ENCODE measurements around the gene PLEKHA7. TPM values are rescaled to one million over a fixed set of nuclear protein-coding genes. Genes with fewer than 3 reads are reported as not detected.
"Not testable (repeated sequence)": the region's sequence is repeated elsewhere in the genome, so short reads cannot be mapped to it uniquely, and the experiment has no call there.

The PLEKHA7 gene
- total RNA-seq, 1 experiment from 2014 or later: 13.0 TPM

DNA sequence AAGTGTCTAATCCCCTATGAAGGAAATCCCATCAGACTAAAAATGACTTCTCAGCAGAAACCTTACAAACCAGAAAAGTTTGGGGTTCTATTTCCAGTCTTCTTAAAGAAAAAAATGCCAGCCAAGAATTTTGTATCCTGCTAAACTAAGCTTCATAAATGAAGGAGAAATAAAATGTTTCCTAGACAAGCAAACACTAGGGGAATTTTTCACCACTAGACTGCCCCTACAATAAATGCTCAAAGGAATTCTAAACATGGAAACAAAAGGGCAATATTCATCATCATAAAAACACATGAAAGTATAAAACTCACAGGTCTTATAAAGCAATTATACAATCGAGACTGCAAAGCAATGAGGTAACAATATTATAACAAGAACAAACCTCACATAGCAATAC is 124.3 kb downstream of the PLEKHA7 start:
- DNase-seq (ENCODE audit: low spot score) (no peak), ATAC-seq (no peak)
- Mint-ChIP-seq H3K9me3 (peaks cover 21% of the 10 kb centered on the region), H3K27ac (no peak overlapping the region), H3K4me3 (no peak overlapping the region), H3K4me1 (peaks cover 17% of the 10 kb centered on the region), H3K36me3 (peaks cover 21% of the 10 kb centered on the region), H3K27me3 (ENCODE audit: low read depth) (peaks cover 9% of the 10 kb centered on the region)
- TF ChIP-seq, protein P1, sequence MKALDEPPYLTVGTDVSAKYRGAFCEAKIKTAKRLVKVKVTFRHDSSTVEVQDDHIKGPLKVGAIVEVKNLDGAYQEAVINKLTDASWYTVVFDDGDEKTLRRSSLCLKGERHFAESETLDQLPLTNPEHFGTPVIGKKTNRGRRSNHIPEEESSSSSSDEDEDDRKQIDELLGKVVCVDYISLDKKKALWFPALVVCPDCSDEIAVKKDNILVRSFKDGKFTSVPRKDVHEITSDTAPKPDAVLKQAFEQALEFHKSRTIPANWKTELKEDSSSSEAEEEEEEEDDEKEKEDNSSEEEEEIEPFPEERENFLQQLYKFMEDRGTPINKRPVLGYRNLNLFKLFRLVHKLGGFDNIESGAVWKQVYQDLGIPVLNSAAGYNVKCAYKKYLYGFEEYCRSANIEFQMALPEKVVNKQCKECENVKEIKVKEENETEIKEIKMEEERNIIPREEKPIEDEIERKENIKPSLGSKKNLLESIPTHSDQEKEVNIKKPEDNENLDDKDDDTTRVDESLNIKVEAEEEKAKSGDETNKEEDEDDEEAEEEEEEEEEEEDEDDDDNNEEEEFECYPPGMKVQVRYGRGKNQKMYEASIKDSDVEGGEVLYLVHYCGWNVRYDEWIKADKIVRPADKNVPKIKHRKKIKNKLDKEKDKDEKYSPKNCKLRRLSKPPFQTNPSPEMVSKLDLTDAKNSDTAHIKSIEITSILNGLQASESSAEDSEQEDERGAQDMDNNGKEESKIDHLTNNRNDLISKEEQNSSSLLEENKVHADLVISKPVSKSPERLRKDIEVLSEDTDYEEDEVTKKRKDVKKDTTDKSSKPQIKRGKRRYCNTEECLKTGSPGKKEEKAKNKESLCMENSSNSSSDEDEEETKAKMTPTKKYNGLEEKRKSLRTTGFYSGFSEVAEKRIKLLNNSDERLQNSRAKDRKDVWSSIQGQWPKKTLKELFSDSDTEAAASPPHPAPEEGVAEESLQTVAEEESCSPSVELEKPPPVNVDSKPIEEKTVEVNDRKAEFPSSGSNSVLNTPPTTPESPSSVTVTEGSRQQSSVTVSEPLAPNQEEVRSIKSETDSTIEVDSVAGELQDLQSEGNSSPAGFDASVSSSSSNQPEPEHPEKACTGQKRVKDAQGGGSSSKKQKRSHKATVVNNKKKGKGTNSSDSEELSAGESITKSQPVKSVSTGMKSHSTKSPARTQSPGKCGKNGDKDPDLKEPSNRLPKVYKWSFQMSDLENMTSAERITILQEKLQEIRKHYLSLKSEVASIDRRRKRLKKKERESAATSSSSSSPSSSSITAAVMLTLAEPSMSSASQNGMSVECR (CRISPR knock-in tag; IDR thresholded peaks at IDR 0.05; ENCODE audit: borderline replicate concordance): no peak
- no peak for TF ChIP-seq GRHL2 (CRISPR knock-in tag; IDR thresholded peaks at IDR 0.05; ENCODE audit: insufficient replicate concordance, severe bottlenecking)
- TF ChIP-seq, protein P2, sequence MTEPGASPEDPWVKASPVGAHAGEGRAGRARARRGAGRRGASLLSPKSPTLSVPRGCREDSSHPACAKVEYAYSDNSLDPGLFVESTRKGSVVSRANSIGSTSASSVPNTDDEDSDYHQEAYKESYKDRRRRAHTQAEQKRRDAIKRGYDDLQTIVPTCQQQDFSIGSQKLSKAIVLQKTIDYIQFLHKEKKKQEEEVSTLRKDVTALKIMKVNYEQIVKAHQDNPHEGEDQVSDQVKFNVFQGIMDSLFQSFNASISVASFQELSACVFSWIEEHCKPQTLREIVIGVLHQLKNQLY (CRISPR knock-in tag; IDR thresholded peaks at IDR 0.05): no peak
- TF ChIP-seq EMX1 (CRISPR knock-in tag; IDR thresholded peaks at IDR 0.05): no peak
- TF ChIP-seq HMGA2 (CRISPR knock-in tag; IDR thresholded peaks at IDR 0.05): no peak
- no peak for TF ChIP-seq ESRRA (CRISPR knock-in tag; IDR thresholded peaks at IDR 0.05; ENCODE audit: borderline replicate concordance)
- TF ChIP-seq, protein P3, sequence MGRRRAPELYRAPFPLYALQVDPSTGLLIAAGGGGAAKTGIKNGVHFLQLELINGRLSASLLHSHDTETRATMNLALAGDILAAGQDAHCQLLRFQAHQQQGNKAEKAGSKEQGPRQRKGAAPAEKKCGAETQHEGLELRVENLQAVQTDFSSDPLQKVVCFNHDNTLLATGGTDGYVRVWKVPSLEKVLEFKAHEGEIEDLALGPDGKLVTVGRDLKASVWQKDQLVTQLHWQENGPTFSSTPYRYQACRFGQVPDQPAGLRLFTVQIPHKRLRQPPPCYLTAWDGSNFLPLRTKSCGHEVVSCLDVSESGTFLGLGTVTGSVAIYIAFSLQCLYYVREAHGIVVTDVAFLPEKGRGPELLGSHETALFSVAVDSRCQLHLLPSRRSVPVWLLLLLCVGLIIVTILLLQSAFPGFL (CRISPR knock-in tag; IDR thresholded peaks at IDR 0.05; ENCODE audit: borderline replicate concordance): no peak
- TF ChIP-seq ZNF317 (CRISPR knock-in tag; IDR thresholded peaks at IDR 0.05; ENCODE audit: borderline replicate concordance, low read depth): no peak
- TF ChIP-seq, protein P4, sequence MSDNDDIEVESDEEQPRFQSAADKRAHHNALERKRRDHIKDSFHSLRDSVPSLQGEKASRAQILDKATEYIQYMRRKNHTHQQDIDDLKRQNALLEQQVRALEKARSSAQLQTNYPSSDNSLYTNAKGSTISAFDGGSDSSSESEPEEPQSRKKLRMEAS (CRISPR knock-in tag; IDR thresholded peaks at IDR 0.05): no peak
- TF ChIP-seq, protein P5, sequence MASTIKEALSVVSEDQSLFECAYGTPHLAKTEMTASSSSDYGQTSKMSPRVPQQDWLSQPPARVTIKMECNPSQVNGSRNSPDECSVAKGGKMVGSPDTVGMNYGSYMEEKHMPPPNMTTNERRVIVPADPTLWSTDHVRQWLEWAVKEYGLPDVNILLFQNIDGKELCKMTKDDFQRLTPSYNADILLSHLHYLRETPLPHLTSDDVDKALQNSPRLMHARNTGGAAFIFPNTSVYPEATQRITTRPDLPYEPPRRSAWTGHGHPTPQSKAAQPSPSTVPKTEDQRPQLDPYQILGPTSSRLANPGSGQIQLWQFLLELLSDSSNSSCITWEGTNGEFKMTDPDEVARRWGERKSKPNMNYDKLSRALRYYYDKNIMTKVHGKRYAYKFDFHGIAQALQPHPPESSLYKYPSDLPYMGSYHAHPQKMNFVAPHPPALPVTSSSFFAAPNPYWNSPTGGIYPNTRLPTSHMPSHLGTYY (CRISPR knock-in tag; IDR thresholded peaks at IDR 0.05): no peak
- TF ChIP-seq JUN (CRISPR knock-in tag; IDR thresholded peaks at IDR 0.05): no peak
- TF ChIP-seq OVOL2 (CRISPR knock-in tag; IDR thresholded peaks at IDR 0.05; ENCODE audit: borderline replicate concordance): no peak
- TF ChIP-seq, protein P6, sequence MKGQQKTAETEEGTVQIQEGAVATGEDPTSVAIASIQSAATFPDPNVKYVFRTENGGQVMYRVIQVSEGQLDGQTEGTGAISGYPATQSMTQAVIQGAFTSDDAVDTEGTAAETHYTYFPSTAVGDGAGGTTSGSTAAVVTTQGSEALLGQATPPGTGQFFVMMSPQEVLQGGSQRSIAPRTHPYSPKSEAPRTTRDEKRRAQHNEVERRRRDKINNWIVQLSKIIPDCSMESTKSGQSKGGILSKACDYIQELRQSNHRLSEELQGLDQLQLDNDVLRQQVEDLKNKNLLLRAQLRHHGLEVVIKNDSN (CRISPR knock-in tag; IDR thresholded peaks at IDR 0.05): no peak
- TF ChIP-seq NR1H2 (CRISPR knock-in tag; IDR thresholded peaks at IDR 0.05): no peak
- no peak for TF ChIP-seq CREB1 (CRISPR knock-in tag; IDR thresholded peaks at IDR 0.05)
- no peak for TF ChIP-seq MYBL2 (CRISPR knock-in tag; IDR thresholded peaks at IDR 0.05)
- TF ChIP-seq MXD4 (CRISPR knock-in tag; IDR thresholded peaks at IDR 0.05; ENCODE audit: borderline replicate concordance): no peak
- TF ChIP-seq FOXP1 (CRISPR knock-in tag; IDR thresholded peaks at IDR 0.05; ENCODE audit: borderline replicate concordance): no peak
- TF ChIP-seq, protein P7, sequence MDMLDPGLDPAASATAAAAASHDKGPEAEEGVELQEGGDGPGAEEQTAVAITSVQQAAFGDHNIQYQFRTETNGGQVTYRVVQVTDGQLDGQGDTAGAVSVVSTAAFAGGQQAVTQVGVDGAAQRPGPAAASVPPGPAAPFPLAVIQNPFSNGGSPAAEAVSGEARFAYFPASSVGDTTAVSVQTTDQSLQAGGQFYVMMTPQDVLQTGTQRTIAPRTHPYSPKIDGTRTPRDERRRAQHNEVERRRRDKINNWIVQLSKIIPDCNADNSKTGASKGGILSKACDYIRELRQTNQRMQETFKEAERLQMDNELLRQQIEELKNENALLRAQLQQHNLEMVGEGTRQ (CRISPR knock-in tag; IDR thresholded peaks at IDR 0.05): no peak
- TF ChIP-seq, protein P8, sequence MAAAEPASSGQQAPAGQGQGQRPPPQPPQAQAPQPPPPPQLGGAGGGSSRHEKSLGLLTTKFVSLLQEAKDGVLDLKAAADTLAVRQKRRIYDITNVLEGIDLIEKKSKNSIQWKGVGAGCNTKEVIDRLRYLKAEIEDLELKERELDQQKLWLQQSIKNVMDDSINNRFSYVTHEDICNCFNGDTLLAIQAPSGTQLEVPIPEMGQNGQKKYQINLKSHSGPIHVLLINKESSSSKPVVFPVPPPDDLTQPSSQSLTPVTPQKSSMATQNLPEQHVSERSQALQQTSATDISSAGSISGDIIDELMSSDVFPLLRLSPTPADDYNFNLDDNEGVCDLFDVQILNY (CRISPR knock-in tag; IDR thresholded peaks at IDR 0.05): no peak
- ChIA-PET POLR2A (no interaction called here), CTCF (no interaction called here)

DNA sequence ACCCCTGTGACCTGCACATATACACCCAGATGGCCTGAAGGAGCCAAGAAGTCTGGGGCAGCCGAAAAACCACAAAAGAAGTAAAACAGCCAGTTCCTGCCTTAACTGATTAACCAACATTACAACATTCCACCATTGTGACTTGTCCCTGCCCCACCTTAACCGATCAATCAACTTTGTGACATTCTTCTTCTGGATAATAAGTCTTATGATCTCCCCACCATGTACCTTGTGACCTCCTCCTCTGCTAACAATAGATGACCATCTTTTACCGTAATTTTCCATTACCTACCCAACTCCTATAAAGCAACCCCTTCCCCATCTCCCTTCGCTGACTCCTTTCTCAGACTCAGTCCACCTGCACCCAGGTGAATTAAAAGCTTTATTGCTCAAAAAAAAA is 125.2 kb downstream of the PLEKHA7 start:
- Mint-ChIP-seq H3K9me3 (peaks cover 21% of the 10 kb centered on the region), H3K4me1 (peaks cover 11% of the 10 kb centered on the region), H3K36me3 (peaks cover 21% of the 10 kb centered on the region)
- H3K4me3 Mint-ChIP-seq; ATAC-seq; DNase-seq (ENCODE audit: low spot score); H3K27me3 Mint-ChIP-seq (ENCODE audit: low read depth); POLR2A ChIA-PET; H3K27ac Mint-ChIP-seq: not testable (repeated sequence)
- CTCF ChIA-PET: interaction anchor here (0.7 kb wide), 1 partner anchor 69 kb away, joined by 6 read pairs; no protein-coding TSS in a partner anchor

DNA sequence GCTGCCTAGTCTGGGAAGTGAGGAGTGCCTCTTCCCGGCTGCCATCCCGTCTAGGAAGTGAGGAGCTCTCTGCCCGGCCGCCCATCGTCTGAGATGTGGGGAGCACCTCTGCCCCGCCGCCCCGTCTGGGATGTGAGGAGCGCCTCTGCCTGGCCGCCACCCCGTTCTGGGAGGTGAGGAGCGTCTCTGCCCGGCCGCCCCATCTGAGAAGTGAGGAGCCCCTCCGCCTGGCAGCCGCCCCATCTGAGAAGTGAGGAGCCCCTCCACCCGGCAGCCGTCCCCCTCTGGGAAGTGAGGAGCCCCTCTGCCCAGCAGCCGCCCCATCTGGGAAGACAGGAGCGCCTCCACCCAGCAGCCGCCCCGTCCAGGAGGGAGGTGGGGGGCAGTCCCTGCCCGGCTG is 126.3 kb downstream of the PLEKHA7 start:
- CTCF ChIA-PET: interaction anchor here (1.2 kb wide), 1 partner anchor 68 kb away, joined by 3 read pairs; no protein-coding TSS in a partner anchor
- DNase-seq (ENCODE audit: low spot score); H3K27ac Mint-ChIP-seq; H3K27me3 Mint-ChIP-seq (ENCODE audit: low read depth); ATAC-seq; H3K4me3 Mint-ChIP-seq; H3K4me1 Mint-ChIP-seq; POLR2A ChIA-PET: not testable (repeated sequence)
- peaks cover 21% of the 10 kb centered on the region for H3K9me3 Mint-ChIP-seq
- H3K36me3 Mint-ChIP-seq: peaks cover 21% of the 10 kb centered on the region

Measured in WTC11 (cell line).